ENCODE measurements around the gene ATP2C2.
"Not testable (repeated sequence)": the region's sequence is repeated elsewhere in the genome, so short reads cannot be mapped to it uniquely, and the experiment has no call there.

ATP2C2 gene

DNA sequence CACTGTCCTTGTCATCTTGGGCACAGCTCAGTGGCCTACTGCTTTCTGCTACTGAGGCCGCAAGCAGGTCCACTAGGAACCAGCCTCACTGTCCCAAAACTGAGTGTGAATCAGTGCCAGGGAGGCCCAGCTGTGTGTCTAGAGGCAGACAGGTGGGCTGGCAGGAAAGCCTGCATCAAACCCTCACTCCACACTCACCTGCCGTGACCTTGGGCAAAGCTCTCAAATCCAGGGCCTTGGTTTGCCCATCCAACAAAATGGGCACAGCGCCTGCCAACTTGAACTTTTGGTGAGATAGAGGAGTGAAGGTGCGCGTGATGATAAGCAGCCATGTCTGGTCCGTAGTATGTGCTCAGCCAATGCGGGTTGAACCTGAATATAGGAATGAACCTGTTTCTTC is 14.8 kb downstream of the ATP2C2 start:
- peaks cover 27% of the 10 kb centered on the region for H3K27me3 Mint-ChIP-seq
- H3K27ac Mint-ChIP-seq = no peak overlapping the region
- peaks cover 2% of the 10 kb centered on the region for H3K36me3 Mint-ChIP-seq
- H3K4me3 Mint-ChIP-seq = no peak overlapping the region
- H3K4me1 Mint-ChIP-seq = peaks cover 19% of the 10 kb centered on the region
- CTCF ChIA-PET = no interaction called here
- DNase-seq = no peak
- peaks cover 17% of the 10 kb centered on the region for H3K9me3 Mint-ChIP-seq

DNA sequence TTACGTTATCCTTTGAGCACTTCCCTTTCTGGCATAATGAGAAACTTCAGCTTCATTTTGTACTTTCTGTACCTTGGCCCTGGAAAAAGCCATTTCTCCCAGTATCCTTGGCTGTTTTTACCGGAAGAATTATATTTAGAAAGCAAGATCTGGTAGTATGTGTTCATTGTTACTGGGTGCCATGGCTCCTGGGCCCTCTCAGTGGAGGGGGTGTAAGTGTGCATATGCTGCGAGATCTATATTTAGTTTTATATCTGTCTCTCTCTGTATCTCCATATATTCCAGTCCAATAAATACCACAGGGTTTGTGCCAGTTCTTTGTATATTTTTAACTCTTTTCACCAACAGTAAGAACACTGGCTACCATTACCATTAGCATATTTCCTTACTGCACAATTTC is 17.7 kb downstream of the ATP2C2 start:
- Mint-ChIP-seq H3K27me3 (peaks cover 7% of the 10 kb centered on the region), H3K4me3 (no peak overlapping the region)
- CTCF ChIA-PET = no interaction called here

DNA sequence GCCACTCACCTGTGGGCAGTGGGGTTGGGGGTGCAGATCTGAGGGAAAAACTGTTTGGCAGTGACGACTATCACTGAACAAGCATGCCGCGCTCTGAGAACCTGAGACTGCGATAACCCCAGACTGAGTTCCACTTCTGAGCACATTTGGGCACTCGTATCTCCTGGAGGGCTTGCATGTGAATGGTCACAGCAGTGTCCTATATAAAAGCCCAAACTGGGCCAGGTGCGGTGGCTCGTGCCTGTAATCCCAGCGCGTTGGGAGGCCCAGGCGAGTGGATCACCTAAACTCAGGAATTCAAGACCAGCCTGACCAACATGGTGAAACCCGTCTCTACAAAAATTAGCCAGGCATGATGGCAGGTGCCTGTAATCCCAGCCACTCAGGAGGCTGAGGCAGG is 18.7 kb downstream of the ATP2C2 start:
- CTCF ChIA-PET = no interaction called here
- H3K27me3 Mint-ChIP-seq = peaks cover 7% of the 10 kb centered on the region
- H3K4me1 Mint-ChIP-seq = no peaks in the 10 kb centered on the region
- no peak overlapping the region for H3K27ac Mint-ChIP-seq
- peaks cover 17% of the 10 kb centered on the region for H3K9me3 Mint-ChIP-seq
- no peak overlapping the region for H3K4me3 Mint-ChIP-seq
- H3K36me3 Mint-ChIP-seq = peaks cover 2% of the 10 kb centered on the region
- no peak for DNase-seq

More for the DNA sequence above, 17.7 kb downstream of the ATP2C2 start:
- Mint-ChIP-seq H3K9me3 (peaks cover 17% of the 10 kb centered on the region), H3K27ac (no peak overlapping the region), H3K36me3 (peaks cover 2% of the 10 kb centered on the region), H3K4me1 (peaks cover 5% of the 10 kb centered on the region)
- DNase-seq = no peak

DNA sequence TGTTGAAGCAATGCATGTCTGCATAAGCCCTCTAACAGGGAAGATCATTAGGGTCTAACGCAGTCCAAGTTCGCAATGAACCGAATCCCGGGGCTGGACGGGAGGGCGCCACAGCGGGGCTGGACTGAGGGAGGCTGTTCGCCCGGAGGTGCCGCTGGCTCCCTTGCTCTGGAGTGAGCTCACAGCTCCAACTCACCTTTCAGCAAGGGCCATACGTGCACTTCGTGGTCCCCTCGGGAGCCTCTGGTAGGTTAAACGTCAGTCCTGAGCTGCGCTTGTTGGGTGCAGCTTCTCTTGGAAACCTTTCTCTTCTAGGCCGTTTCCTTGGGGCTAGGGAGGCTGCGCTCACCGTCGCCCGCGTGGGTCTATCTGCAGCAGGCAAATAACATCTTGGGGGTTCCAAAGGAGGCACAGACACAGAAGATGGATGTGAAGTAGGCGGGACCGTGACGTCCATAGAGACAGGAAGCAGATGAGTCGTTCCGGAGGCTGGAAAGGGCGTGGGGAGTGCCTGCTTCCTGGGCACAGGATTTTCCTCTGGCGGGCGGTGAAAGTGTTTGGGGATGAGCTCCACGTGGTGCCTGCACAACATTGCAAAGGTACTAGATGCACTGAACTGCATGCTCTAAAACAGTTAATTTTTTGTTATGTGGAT is 21.9 kb downstream of the ATP2C2 start:
- CTCF ChIA-PET = no interaction called here
- Mint-ChIP-seq H3K9me3 (peaks cover 11% of the 10 kb centered on the region), H3K27ac (no peak overlapping the region), H3K4me1 (no peaks in the 10 kb centered on the region), H3K27me3 (peaks cover 23% of the 10 kb centered on the region), H3K4me3 (no peak overlapping the region), H3K36me3 (no peaks in the 10 kb centered on the region)
- DNase-seq = no peak

DNA sequence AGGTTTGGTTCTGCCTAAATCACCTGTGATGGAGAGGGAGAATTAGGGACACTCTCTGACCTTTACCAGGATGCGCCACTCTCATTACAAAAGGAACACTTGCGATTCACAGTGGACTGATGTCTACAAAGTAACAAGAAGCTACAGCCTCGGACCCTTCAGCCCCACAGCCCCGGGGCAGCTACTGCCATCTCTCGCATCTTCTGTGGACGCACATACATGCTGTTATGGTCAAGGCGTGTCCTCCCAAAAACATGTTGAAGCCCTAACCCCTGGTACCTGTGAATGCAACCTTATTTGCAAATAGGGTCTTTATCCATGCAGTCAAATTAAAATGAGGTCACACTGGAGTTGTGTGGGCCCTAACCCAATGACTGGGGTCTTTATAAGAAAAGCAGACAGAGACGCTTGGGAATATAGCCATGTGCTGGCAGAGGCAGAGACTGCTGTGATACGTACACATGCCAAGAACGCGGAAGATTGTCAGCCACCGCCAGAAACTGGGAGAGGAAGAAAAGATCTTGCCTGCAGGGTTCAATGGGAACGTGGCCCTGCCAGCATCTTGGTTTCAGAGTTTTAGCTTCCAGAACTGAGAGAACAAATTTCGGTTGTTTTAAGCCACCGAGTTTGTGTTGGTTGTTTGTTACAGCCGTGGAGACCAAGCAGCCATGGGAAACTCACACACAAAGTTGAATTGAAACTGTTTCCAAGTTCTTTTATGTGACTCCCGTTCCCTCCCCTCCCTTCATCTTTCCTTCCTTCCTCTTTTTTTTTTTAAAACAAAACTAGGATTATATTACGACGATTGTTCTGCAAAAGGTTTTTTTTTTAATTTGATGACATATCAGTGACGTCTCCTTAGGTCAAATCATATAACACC is 23.1 kb downstream of the ATP2C2 start:
- H3K9me3 Mint-ChIP-seq = peaks cover under 1% of the 10 kb centered on the region
- CTCF ChIA-PET = no interaction called here
- no peak for DNase-seq
- no peak overlapping the region for H3K27ac Mint-ChIP-seq
- H3K36me3 Mint-ChIP-seq = no peaks in the 10 kb centered on the region
- H3K4me1 Mint-ChIP-seq = no peaks in the 10 kb centered on the region
- peaks cover 24% of the 10 kb centered on the region for H3K27me3 Mint-ChIP-seq
- no peak overlapping the region for H3K4me3 Mint-ChIP-seq

DNA sequence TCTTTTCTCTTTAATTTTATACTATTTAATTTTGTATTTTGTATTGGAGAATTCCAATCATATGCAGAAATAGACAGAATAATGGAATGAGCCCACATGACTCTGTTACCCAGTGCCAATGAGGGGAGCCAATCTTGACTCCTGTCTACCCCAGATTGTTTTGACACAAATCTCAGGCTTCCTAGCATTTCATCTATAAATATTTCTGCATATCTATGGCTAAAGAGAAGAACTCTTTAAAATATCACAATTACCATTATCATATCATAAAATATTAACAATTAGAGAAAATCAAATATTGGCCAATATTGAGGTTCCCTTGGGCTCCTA is 23.7 kb downstream of the ATP2C2 start:
- CTCF ChIA-PET = no interaction called here
- Mint-ChIP-seq H3K27ac (no peak overlapping the region), H3K27me3 (peaks cover 30% of the 10 kb centered on the region), H3K4me3 (no peak overlapping the region), H3K4me1 (no peaks in the 10 kb centered on the region), H3K36me3 (no peaks in the 10 kb centered on the region), H3K9me3 (peaks cover 2% of the 10 kb centered on the region)
- no peak for DNase-seq

DNA sequence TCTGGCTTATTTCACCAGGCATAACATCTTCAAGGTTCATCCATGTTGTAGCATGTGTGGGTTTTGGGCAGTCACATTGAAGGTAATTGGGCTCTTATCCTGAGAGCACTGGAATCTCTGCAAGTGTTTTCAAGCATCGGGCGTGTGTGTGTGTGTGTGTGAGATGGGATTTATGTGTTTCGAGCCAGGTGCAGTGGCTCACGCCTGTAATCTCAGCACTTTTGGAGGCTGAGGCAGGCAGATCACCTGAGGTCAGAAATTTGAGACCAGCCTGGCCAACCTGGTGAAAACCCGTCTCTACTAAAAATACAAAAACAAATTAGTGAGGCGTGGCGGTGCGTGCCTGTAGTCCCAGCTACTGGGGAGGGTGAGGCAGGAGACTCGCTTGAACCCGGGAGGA is 27.7 kb downstream of the ATP2C2 start:
- H3K4me3 Mint-ChIP-seq, H3K4me1 Mint-ChIP-seq, DNase-seq, CTCF ChIA-PET, H3K9me3 Mint-ChIP-seq, H3K27ac Mint-ChIP-seq, H3K36me3 Mint-ChIP-seq: not testable (repeated sequence)
- H3K27me3 Mint-ChIP-seq = peaks cover 35% of the 10 kb centered on the region

DNA sequence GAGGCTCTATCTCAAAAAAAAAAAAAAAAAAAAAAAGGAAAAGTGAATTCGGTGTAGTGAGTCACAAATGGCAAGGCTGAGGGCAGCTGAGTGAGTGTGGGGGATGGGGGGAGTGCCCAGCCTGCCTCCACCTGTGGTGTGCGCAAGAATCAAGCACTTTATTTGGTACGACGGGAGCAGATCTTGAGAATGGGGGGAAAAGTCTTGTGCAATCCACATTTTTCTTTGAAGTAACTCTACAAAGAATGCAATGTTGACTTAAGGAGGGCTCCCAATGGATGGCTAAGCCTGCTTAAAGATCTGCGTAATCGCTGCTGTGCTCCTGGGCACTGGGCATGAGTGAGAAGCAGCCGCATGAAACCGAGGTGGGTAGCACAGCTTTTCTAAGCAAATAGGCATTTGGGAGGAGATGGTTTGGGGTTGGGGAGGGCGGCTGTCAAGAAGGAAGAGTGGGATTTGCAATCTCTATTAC is 28.2 kb downstream of the ATP2C2 start:
- CTCF ChIA-PET = no interaction called here
- peaks cover 35% of the 10 kb centered on the region for H3K27me3 Mint-ChIP-seq
- H3K4me1 Mint-ChIP-seq = no peaks in the 10 kb centered on the region
- H3K4me3 Mint-ChIP-seq = no peak overlapping the region
- no peak overlapping the region for H3K27ac Mint-ChIP-seq
- DNase-seq = no peak
- H3K9me3 Mint-ChIP-seq = peaks cover 2% of the 10 kb centered on the region
- H3K36me3 Mint-ChIP-seq = no peaks in the 10 kb centered on the region

DNA sequence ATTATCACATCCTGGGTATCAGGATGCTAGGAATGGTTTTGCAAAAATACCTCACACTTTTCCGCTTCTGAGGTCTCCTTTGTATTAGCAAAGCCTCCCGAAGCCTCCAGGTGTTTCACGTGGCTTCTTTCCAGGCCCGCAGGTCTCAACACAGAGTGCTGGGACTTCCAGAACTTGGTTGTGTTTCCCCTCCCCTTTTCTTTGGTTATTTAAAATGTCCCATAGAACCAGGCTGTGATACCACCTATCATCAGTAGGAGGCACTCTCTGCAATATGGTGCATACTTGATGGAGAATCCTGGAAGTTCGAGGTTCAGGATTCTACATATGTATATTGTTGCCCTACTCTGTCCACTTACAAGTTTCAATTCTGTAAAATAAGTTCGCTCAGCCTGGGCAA is 28.8 kb downstream of the ATP2C2 start:
- H3K4me1 Mint-ChIP-seq = no peaks in the 10 kb centered on the region
- H3K9me3 Mint-ChIP-seq = peaks cover 2% of the 10 kb centered on the region
- no peaks in the 10 kb centered on the region for H3K36me3 Mint-ChIP-seq
- CTCF ChIA-PET = no interaction called here
- no peak overlapping the region for H3K27ac Mint-ChIP-seq
- DNase-seq = no peak
- H3K27me3 Mint-ChIP-seq = peaks cover 35% of the 10 kb centered on the region
- H3K4me3 Mint-ChIP-seq = no peak overlapping the region

DNA sequence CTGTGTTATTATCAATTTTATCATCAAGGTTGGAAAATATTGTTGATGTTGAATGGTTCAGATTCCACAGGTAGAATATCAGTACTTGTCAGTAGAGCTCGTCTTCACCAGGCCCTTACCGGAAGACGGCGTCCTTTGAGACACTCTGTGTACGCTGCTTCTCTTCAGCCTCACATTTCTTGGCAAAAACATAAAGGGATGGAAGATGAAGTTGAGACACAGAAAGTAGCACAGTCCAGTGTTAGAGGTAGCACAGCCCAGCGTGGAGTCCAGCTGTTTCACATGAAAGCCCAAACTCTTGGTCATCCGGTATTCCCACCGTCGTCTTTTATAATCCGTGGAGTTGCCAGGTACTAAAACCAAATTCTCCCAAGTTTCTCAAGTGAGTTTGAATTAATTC is 30.4 kb downstream of the ATP2C2 start:
- no peaks in the 10 kb centered on the region for H3K36me3 Mint-ChIP-seq
- H3K9me3 Mint-ChIP-seq = peaks cover 2% of the 10 kb centered on the region
- H3K27me3 Mint-ChIP-seq = peaks cover 35% of the 10 kb centered on the region
- CTCF ChIA-PET = interaction anchor here (0.9 kb wide), 1 partner anchor 122 kb away, joined by 3 read pairs; no protein-coding TSS in a partner anchor
- H3K4me1 Mint-ChIP-seq = no peaks in the 10 kb centered on the region
- H3K4me3 Mint-ChIP-seq = no peak overlapping the region
- no peak overlapping the region for H3K27ac Mint-ChIP-seq
- DNase-seq = no peak

DNA sequence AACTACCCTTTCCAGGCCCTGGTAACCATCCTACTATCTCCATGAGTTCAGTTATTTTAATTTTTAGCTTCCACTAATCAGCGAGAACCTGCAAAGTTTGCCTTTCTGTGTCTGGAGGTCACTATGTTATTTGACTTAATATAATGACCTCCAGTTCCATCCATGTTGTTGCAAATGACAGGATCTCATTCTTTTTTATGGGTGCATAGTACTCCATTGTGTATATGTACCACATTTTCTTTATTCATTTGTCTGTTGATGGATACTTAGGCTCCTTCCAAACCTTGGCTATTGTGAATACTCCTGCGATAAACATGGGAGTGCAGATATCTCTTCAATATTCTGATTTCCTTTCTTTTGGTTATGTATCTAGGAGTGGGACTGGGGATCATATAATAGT is 31.6 kb downstream of the ATP2C2 start:
- H3K4me1 Mint-ChIP-seq, H3K27ac Mint-ChIP-seq, CTCF ChIA-PET, DNase-seq, H3K4me3 Mint-ChIP-seq, H3K9me3 Mint-ChIP-seq, H3K36me3 Mint-ChIP-seq: not testable (repeated sequence)
- H3K27me3 Mint-ChIP-seq = peaks cover 37% of the 10 kb centered on the region

DNA sequence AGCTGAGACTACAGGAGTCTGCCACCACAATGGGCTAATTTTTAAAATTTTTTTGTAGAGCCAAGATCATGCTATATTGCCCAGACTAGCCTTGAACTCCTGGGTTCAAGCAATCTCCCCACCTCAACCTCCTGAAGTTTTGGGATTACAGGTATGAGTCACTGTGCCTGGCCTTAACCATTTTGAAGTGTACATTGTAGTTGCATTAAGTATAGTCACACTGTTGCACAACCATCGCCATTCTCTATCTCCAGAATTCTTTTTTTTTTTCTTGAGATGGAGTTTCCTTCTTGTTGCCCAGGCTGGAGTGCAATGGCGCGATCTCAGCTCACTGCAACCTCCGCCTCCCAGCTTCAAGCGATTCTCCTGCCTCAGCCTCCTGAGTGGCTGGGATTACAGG is 35.1 kb downstream of the ATP2C2 start:
- H3K4me3 Mint-ChIP-seq, H3K27ac Mint-ChIP-seq, CTCF ChIA-PET, H3K4me1 Mint-ChIP-seq, H3K36me3 Mint-ChIP-seq, H3K9me3 Mint-ChIP-seq, DNase-seq: not testable (repeated sequence)
- H3K27me3 Mint-ChIP-seq = peaks cover 58% of the 10 kb centered on the region

DNA sequence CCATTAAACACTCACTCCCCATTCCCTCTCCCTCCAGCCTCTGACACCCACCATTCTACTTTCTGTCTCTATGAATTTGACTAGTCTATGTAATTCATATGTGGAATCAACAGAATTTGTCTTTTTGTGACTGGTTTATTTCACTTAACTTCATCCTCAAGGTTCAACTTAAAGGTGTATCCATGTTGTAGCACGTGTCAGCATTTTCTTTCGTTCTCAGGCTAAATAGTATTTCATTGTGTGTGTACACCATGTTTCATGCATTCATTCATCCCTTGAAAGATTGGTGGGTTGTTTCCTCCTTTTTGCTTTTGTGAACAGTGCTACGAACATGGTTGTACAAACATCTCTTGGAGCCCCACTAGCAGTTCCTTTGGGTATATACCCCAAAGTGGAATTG is 36.0 kb downstream of the ATP2C2 start:
- CTCF ChIA-PET = no interaction called here
- DNase-seq = no peak
- H3K4me3 Mint-ChIP-seq = no peak overlapping the region
- no peaks in the 10 kb centered on the region for H3K9me3 Mint-ChIP-seq
- no peaks in the 10 kb centered on the region for H3K36me3 Mint-ChIP-seq
- H3K27ac Mint-ChIP-seq = no peak overlapping the region
- H3K4me1 Mint-ChIP-seq = peaks cover 2% of the 10 kb centered on the region
- peaks cover 59% of the 10 kb centered on the region for H3K27me3 Mint-ChIP-seq

DNA sequence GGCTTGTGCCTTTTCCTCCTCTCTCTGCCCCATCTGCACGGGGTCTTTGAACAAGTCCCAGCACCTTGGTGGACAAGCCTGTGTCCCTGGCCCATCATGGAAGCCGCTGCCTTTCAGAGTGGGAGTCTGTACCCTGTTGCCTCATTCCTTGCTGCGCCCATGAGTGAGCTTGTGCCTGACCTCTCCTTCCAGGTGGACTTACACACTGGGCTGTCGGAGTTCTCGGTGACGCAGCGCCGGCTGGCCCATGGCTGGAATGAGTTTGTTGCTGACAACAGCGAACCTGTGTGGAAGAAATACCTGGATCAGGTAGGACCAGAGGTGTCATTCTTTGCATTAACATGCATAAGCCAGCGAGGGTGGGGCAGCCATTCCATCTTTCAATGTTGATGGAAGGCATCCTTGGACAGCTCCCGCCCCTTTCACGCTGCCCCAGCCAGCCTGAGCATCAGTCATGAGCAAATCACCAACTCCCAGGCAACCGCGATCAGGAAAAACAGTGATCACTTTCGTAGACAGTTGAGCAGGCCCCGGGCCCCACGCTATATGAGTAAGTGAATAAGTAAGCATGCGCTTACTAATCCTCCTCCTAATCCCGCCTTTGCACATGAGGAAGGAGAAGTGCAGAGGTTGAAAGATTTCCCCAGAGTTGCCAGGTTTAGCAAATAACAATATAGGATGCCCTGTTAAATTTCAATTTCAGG is 36.8 kb downstream of the ATP2C2 start:
- no peaks in the 10 kb centered on the region for H3K36me3 Mint-ChIP-seq
- H3K27ac Mint-ChIP-seq = no peak overlapping the region
- H3K9me3 Mint-ChIP-seq = no peaks in the 10 kb centered on the region
- H3K27me3 Mint-ChIP-seq = peaks cover 59% of the 10 kb centered on the region
- CTCF ChIA-PET = no interaction called here
- H3K4me1 Mint-ChIP-seq = peaks cover 2% of the 10 kb centered on the region
- no peak for DNase-seq
- no peak overlapping the region for H3K4me3 Mint-ChIP-seq

All from activated naive CD4-positive, alpha-beta T cell treated with anti-CD3 and anti-CD28 coated beads, Interleukin-2, amount 10 ng/mL, durations not matched to agents 7 days and 5 days (primary cell).